H1 (cell line): ENCODE results near the gene IL31. TPM values are rescaled to one million over a fixed set of nuclear protein-coding genes. Genes with fewer than 3 reads are reported as not detected.
A peak's percentile ranks its signal among the peaks of the same experiment; 100 is the strongest.

Source experiments
- BACH1 ChIP-seq: IDR thresholded peaks from 2 replicates; pipeline ENCODE4 v1.6.1; 2012; ENCODE audit warnings: low read length, improper control_type of control experiment
- HDAC2 ChIP-seq, 2 experiments: fragments of 300-600 bp in 1 of 2; sonication (generic) in 1 of 2; IDR thresholded peaks; 2 replicates each; pipeline ENCODE4 v1.6.1; 2011 to 2012; ENCODE audit warnings: low read depth in 2 of 2, low read length in 2 of 2, mild to moderate bottlenecking in 2 of 2, moderate library complexity in 2 of 2, borderline replicate concordance in 1 of 2, inconsistent platforms in 1 of 2
- KDM1A ChIP-seq: fragments of 200-600, 300-600 bp; sonication (generic); IDR thresholded peaks from 2 replicates; pipeline ENCODE4 v1.7.1; 2016; ENCODE audit warnings: mild to moderate bottlenecking, low read length, borderline replicate concordance
- PHF8 ChIP-seq: fragments of 200-600 bp; sonication (generic); conservative IDR thresholded peaks from 2 replicates; pipeline ENCODE4 v1.7.1; 2012; ENCODE audit warnings: low read depth, mild to moderate bottlenecking, inconsistent platforms, low read length, moderate library complexity
- RXRA ChIP-seq: IDR thresholded peaks from 2 replicates; pipeline ENCODE4 v1.6.1; 2011; ENCODE audit warnings: low read depth, mild to moderate bottlenecking, low read length, moderate library complexity; ENCODE audit not compliant: insufficient read depth
- SAP30 ChIP-seq: fragments of 300-600 bp; sonication (generic); IDR thresholded peaks from 2 replicates; pipeline ENCODE4 v1.7.1; 2012; ENCODE audit warnings: low read length, moderate library complexity, mild to moderate bottlenecking, inconsistent platforms; ENCODE audit not compliant: insufficient read depth, insufficient replicate concordance
- SP2 ChIP-seq: IDR thresholded peaks from 2 replicates; pipeline ENCODE4 v1.6.1; 2012; ENCODE audit warnings: mild to moderate bottlenecking, low read length, inconsistent platforms
- TCF12 ChIP-seq: IDR thresholded peaks from 2 replicates; pipeline ENCODE4 v1.6.1; 2011; ENCODE audit warnings: low read depth, mild to moderate bottlenecking, low read length
- polyA plus RNA-seq, 7 experiments: library from polyadenylated mRNA; depleted of rRNA in 3 of 7; stranded (reverse) in 5 of 7; unstranded in 2 of 7; fragments of >200 nt in 5 of 7; fragments of 200-250 nt in 2 of 7; gene quantifications; 1 replicate in 5 of 7; 2 replicates in 1 of 7; 4 replicates in 1 of 7; pipeline versions ENCODE4 v1.2.1 to v1.2.3, GENCODE V29; 2011 to 2013; ENCODE audit warnings: missing spikeins in 2 of 7, mixed read lengths in 2 of 7
- small RNA-seq: library from polyadenylated mRNA; stranded (forward); fragments of <200 nt; extraction: miRNeasy Mini kit (QIAGEN cat#:217004); gene quantifications from one replicate; pipeline ENCODE3, GENCODE V24; 2013; ENCODE audit not compliant: insufficient read depth
- total RNA-seq: library from RNA; stranded (reverse); fragmentation: NEBNext Ultra II Directional; extraction: Animal tissue kit (Norgen Biotek cat#: 25700); gene quantifications from 2 replicates; pipeline ENCODE4 v1.2.1, GENCODE V29; 2021
- TF ChIP-seq, protein P1 (sequence below), 3 experiments: IDR thresholded peaks; 1 replicate in 2 of 3; 2 replicates in 1 of 3; pipeline versions ENCODE4 v1.5.1 to v1.6.1; 2011; ENCODE audit warnings: low read length in 3 of 3, mild to moderate bottlenecking in 3 of 3, inconsistent platforms in 2 of 3, low read depth in 1 of 3, moderate library complexity in 1 of 3; ENCODE audit not compliant: insufficient read depth in 1 of 3; ENCODE audit errors: control extremely low read depth in 1 of 3

The IL31 gene
- total and polyA plus RNA-seq, 2 of the 8 experiments (the other 6 are each of a cell fraction or from before 2014, with no cell fraction given), result not detected

DNA sequence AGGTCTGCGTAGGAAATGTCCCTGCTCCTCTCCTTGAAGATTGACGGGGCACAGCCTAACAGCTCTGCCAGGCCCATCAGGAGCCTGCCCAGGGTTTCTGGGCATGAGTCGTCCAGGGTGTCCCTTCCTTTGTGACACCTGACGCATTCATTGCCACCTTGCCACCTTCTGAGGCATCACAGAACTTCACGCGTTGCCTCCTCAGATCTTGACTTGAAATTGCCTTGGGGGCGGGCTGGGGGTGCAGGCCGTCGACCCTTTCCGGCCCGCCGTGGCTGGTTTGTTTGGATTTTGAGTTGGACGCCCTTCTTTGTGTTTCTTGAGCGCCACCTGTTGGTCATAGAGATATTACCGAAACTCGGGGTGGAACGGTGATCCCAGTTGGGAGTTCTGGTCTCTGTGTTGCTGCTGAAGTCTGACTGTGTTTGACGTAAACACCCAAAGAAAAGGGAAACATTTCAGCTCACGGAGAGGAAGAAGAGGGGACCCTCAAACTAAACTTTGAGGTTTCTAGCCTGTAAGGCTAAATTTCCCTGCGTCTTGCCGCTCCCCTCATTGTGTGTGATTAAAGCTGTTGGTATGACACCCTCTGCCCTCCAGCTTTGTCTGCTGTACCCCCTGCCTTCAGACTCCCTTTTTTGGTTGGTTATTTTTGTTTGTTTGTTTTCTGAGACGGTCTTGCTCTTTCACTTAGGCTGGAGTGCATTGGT lies 50.8 kb downstream of the IL31 start (continued):
- TF ChIP-seq RXRA (no peak), HDAC2 (IDR thresholded peaks at IDR 0.05; ENCODE audit: borderline replicate concordance in 1 of 2, low read depth in 2 of 2, low read length in 2 of 2) (no peak), TCF12 (no peak), SAP30 (no peak), SP2 (no peak), BACH1 (no peak), KDM1A (no peak), PHF8 (no peak)
- TF ChIP-seq, protein P1, sequence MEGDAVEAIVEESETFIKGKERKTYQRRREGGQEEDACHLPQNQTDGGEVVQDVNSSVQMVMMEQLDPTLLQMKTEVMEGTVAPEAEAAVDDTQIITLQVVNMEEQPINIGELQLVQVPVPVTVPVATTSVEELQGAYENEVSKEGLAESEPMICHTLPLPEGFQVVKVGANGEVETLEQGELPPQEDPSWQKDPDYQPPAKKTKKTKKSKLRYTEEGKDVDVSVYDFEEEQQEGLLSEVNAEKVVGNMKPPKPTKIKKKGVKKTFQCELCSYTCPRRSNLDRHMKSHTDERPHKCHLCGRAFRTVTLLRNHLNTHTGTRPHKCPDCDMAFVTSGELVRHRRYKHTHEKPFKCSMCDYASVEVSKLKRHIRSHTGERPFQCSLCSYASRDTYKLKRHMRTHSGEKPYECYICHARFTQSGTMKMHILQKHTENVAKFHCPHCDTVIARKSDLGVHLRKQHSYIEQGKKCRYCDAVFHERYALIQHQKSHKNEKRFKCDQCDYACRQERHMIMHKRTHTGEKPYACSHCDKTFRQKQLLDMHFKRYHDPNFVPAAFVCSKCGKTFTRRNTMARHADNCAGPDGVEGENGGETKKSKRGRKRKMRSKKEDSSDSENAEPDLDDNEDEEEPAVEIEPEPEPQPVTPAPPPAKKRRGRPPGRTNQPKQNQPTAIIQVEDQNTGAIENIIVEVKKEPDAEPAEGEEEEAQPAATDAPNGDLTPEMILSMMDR (IDR thresholded peaks at IDR 0.05; ENCODE audit: control extremely low read depth in 1 of 3, insufficient read depth in 1 of 3, low read depth in 1 of 3, low read length in 3 of 3), result peak; percentile 42 to 73 (median 68)
- TF ChIP-seq, all 59 proteins: peak for 4

Small RNAs within 50 kb of the gene (small RNA-seq; reads per million reads assigned to genes)
- gene DIABLO, result 3.1 reads per million, percentile 39 among the genes with 10 or more reads in this experiment

Other genes starting within 250 kb of the IL31 start
- 12.7 and 13.6 TPM in 2 replicates for gene BCL7A, start 152.3 kb downstream of the IL31 start, total RNA-seq
- 11.9 and 13.9 TPM in 2 replicates for gene BCL7A, start 152.3 kb downstream of the IL31 start, polyA plus RNA-seq (2011; rRNA removed)
- gene MLXIP, start 95.5 kb downstream of the IL31 start, total RNA-seq, result 40.4 and 40.5 TPM in 2 replicates
- gene MLXIP, start 95.5 kb downstream of the IL31 start, polyA plus RNA-seq (2011; rRNA removed), result 5.5 and 13.2 TPM in 2 replicates
- 0.15 and 0.35 TPM in 2 replicates for gene LRRC43, start 8.9 kb upstream of the IL31 start, total RNA-seq
- gene LRRC43, start 8.9 kb upstream of the IL31 start, polyA plus RNA-seq (2011; rRNA removed), result 0.39 and 0.44 TPM in 2 replicates
- gene B3GNT4, start 29.5 kb upstream of the IL31 start, total RNA-seq, result 1.4 and 1.9 TPM in 2 replicates
- 1.1 and 2.1 TPM in 2 replicates for gene B3GNT4, start 29.5 kb upstream of the IL31 start, polyA plus RNA-seq (2011; rRNA removed)
- gene DIABLO, start 51.8 kb upstream of the IL31 start, total RNA-seq, result 68.3 and 71.5 TPM in 2 replicates
- 65.2 and 68.8 TPM in 2 replicates for gene DIABLO, start 51.8 kb upstream of the IL31 start, polyA plus RNA-seq (2011; rRNA removed)
- gene VPS33A, start 92.3 kb upstream of the IL31 start, total RNA-seq, result 40.2 and 41.8 TPM in 2 replicates
- 16.4 and 18.7 TPM in 2 replicates for gene VPS33A, start 92.3 kb upstream of the IL31 start, polyA plus RNA-seq (2011; rRNA removed)
- gene CLIP1, start 248.4 kb upstream of the IL31 start, total RNA-seq, result 26.6 and 27.6 TPM in 2 replicates
- gene CLIP1, start 248.4 kb upstream of the IL31 start, polyA plus RNA-seq (2011; rRNA removed), result 13.5 and 19.0 TPM in 2 replicates